HG02610 (cell line): ENCODE data around the gene ZFHX3.

Source experiments
- ATAC-seq: cut with Tn5 transposase; IDR thresholded peaks from one replicate; pipeline ENCODE4 v1.9.1; 2021; ENCODE audit warnings: mild to moderate bottlenecking, moderate library complexity; ENCODE audit not compliant: unreplicated experiment

The ZFHX3 gene

GRCh38 chr16:72836985-72837384 is 210.9 kb downstream of the ZFHX3 start:
- no peak for ATAC-seq

GRCh38 chr16:72836181-72836580 is 211.7 kb downstream of the ZFHX3 start:
- no peak for ATAC-seq

- ATAC-seq: no peak
Measured at GRCh38 chr16:72835086-72835485, 212.8 kb downstream of the ZFHX3 start.

GRCh38 chr16:72834499-72834898 is 213.4 kb downstream of the ZFHX3 start:
- ATAC-seq: no peak

- no peak for ATAC-seq
Measured at GRCh38 chr16:72833969-72834368, 214.0 kb downstream of the ZFHX3 start.

GRCh38 chr16:72833482-72833881 is 214.4 kb downstream of the ZFHX3 start:
- no peak for ATAC-seq

- peak; percentile 63 for ATAC-seq
Measured at GRCh38 chr16:72832621-72833248, 215.2 kb downstream of the ZFHX3 start.

GRCh38 chr16:72829846-72830775 is 217.8 kb downstream of the ZFHX3 start:
- ATAC-seq: no peak

GRCh38 chr16:72827866-72828265 is 220.1 kb downstream of the ZFHX3 start:
- ATAC-seq: no peak

GRCh38 chr16:72825912-72826621 is 221.9 kb downstream of the ZFHX3 start:
- no peak for ATAC-seq

GRCh38 chr16:72824761-72825160 is 223.2 kb downstream of the ZFHX3 start:
- ATAC-seq: no peak

GRCh38 chr16:72824027-72824426 is 223.9 kb downstream of the ZFHX3 start:
- ATAC-seq: no peak

GRCh38 chr16:72821185-72821950 is 226.6 kb downstream of the ZFHX3 start:
- no peak for ATAC-seq

- ATAC-seq: no peak
Measured at GRCh38 chr16:72819345-72819744, 228.6 kb downstream of the ZFHX3 start.

- ATAC-seq: no peak
Measured at GRCh38 chr16:72818236-72818845, 229.6 kb downstream of the ZFHX3 start.

- ATAC-seq: peak; percentile 86
Measured at GRCh38 chr16:72815348-72816318, 232.3 kb downstream of the ZFHX3 start.

- no peak for ATAC-seq
Measured at GRCh38 chr16:72814226-72814625, 233.7 kb downstream of the ZFHX3 start.

GRCh38 chr16:72812672-72813071 is 235.3 kb downstream of the ZFHX3 start:
- ATAC-seq: no peak

- no peak for ATAC-seq
Measured at GRCh38 chr16:72811876-72812275, 236.1 kb downstream of the ZFHX3 start.
